ENCODE results near the gene VIPR2. TPM values are rescaled to one million over a fixed set of nuclear protein-coding genes. Genes with fewer than 3 reads are reported as not detected.
A peak's percentile ranks its signal among the peaks of the same experiment; 100 is the strongest.

Gene VIPR2
- total RNA-seq, 1 donor from 2014 or later, result 4.5 TPM

DNA sequence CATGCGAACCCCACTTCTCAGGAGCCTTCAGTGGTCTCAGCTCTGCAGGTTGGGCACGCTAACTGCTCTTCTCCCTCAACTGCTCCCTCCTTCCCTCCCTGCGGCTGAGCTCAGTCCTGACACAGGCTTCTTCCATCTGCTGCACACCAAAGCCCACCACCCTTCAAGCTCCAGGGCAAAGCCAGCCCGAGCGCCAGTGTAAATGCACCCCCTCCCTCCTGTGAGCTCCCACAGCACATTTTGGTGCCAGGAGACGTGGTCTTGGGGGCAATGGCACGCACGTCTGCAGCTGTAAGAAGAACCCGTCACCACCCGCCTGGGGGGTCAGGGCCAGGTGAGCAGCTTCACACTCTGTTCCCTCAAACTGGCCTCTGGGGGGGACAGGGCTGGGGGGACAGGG is 15.9 kb downstream of the VIPR2 start:
- intact Hi-C loops (cut with DNase I), result no loop called here
- no peak overlapping the region for H3K27ac ChIP-seq
- DNase-seq (no peak), ATAC-seq (no peak)
- TF ChIP-seq, protein P1, sequence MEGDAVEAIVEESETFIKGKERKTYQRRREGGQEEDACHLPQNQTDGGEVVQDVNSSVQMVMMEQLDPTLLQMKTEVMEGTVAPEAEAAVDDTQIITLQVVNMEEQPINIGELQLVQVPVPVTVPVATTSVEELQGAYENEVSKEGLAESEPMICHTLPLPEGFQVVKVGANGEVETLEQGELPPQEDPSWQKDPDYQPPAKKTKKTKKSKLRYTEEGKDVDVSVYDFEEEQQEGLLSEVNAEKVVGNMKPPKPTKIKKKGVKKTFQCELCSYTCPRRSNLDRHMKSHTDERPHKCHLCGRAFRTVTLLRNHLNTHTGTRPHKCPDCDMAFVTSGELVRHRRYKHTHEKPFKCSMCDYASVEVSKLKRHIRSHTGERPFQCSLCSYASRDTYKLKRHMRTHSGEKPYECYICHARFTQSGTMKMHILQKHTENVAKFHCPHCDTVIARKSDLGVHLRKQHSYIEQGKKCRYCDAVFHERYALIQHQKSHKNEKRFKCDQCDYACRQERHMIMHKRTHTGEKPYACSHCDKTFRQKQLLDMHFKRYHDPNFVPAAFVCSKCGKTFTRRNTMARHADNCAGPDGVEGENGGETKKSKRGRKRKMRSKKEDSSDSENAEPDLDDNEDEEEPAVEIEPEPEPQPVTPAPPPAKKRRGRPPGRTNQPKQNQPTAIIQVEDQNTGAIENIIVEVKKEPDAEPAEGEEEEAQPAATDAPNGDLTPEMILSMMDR (IDR thresholded peaks at IDR 0.05), result no peak
- H3K4me3 ChIP-seq, result no peak overlapping the region
- peaks cover 15% of the 10 kb centered on the region for H3K27me3 ChIP-seq
- no peaks in the 10 kb centered on the region for H3K9me3 ChIP-seq
- no peaks in the 10 kb centered on the region for H3K4me1 ChIP-seq
- no peaks in the 10 kb centered on the region for H3K36me3 ChIP-seq

DNA sequence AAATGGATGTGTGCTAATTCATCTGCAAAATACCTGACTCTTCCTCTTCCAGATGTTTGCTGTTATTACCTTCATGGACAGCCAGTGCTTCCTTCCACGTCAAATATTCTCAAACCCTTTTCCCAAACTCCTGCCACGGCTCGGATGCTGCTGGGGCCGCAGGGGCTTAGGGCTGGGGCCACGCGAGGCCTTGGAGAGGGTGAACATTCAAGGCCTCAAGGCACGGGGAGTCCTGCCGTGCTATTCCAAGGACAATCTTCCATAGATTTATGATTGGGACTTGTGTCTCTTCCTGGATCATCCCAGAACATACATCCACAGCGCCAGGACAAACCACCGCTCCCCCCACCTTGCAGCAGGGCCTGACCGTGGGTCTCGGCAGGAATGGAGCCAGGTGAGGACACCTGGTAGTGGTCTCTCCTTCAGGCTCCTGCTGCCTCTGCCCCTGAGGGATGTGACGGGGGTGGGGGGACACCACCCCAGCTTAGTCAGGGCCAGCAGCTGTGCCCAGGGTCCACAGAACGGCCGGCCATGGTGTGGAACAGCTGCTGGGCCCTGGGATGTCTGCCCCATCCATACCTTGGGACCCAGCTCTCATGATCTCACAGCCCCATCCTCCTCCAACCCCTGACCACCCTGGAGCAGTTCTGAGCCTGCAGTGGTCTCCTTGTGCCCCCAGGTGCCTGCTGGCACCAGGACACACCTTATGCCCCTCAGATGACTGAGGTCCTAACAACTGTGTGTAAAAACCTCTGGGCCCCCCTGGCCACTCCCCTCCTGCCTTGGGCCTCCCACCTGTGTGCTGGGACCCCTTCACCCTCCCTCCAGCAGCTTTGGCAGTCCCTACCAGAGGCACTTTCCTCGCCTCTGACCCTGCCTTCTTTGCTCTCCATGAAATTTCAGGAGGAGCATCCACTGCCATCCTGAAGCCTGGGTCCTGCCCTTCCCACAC is 16.7 kb downstream of the VIPR2 start:
- ATAC-seq (peak; percentile 12), DNase-seq (no peak)
- TF ChIP-seq, protein P1 (IDR thresholded peaks at IDR 0.05), result no peak
- H3K36me3 ChIP-seq, result no peaks in the 10 kb centered on the region
- intact Hi-C loops (cut with DNase I), result no loop called here
- H3K9me3 ChIP-seq, result no peaks in the 10 kb centered on the region
- H3K27me3 ChIP-seq, result peaks cover 15% of the 10 kb centered on the region
- no peak overlapping the region for H3K27ac ChIP-seq
- no peak overlapping the region for H3K4me3 ChIP-seq
- no peaks in the 10 kb centered on the region for H3K4me1 ChIP-seq

DNA sequence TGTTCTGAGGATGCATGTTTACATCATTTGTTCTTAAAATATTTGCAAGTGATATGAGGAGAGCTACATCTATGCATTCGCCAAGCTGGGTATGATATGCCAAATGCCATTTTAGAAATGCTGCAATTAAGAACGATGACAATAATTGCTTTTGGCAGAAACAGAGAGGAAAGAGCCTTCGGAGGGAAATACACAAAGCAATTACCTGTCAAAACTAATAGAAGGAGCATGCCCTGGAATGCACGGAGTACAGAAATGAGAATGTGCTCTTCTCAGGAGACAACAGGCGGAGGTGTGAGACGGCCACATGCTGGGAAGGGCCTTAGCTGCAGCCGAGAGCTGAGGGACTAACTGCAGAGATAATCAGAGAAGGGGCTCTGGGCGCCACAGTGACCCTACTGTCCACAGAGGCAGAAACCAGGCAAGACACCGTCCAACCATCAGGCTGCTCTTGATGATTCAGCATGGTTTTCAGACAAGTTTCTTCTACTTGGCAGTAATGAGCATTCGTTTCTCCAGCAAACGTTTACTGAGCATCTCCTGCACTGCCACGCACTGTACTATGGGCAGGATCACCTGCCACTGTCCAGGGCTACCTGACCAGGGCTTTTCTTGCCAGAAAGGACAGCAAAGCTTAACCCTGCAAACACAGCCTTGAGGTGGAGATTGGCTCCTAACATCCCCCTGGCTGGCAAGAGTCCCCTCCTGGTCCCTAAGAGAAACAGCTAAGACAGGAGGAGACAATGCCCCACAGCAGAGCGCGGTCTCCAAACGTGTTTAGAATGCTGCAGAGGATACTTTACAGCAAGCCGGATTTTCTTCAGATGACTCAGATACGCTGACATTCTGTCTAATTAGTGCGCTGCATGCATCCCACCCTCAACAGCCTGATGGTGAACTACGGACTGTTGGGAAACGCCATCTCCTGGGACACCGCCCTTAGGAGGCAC is 18.1 kb downstream of the VIPR2 start:
- Histone ChIP-seq H3K27me3 (peaks cover 15% of the 10 kb centered on the region), H3K4me1 (no peaks in the 10 kb centered on the region), H3K27ac (no peak overlapping the region), H3K4me3 (no peak overlapping the region), H3K9me3 (no peaks in the 10 kb centered on the region), H3K36me3 (no peaks in the 10 kb centered on the region)
- ATAC-seq, result no peak
- TF ChIP-seq, protein P1 (IDR thresholded peaks at IDR 0.05), result no peak
- intact Hi-C loops (cut with DNase I), result no loop called here
- no peak for DNase-seq

DNA sequence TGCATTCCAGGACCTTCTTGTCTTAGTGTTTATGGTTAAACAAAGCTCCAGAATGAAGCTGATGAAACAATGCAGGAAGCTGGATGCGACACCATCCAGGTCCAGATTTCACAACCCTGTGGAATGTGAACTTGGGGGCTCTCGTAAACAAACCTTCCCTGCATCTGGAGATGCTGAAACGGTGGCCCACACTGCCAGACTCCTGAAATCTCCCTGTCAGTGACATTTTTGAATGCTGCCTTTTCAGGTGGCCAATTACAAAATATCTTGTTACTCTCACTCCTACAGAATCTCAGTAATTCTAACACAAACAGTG is 18.8 kb downstream of the VIPR2 start:
- no peak for ATAC-seq

More for the DNA sequence above, 18.8 kb downstream of the VIPR2 start:
- Histone ChIP-seq H3K27me3 (peaks cover 15% of the 10 kb centered on the region), H3K9me3 (no peaks in the 10 kb centered on the region), H3K4me1 (no peaks in the 10 kb centered on the region), H3K4me3 (no peak overlapping the region), H3K36me3 (no peaks in the 10 kb centered on the region), H3K27ac (no peak overlapping the region)
- intact Hi-C loops (cut with DNase I), result no loop called here
- DNase-seq, result no peak
- TF ChIP-seq, protein P1 (IDR thresholded peaks at IDR 0.05), result no peak

Measured in upper lobe of right lung (tissue), 1 donor.